ENCODE data around the gene PPP1R15B. TPM values are rescaled to one million over a fixed set of nuclear protein-coding genes. Genes with fewer than 3 reads are reported as not detected.

Gene PPP1R15B
- total RNA-seq, 1 experiment from 2014 or later: 69.3 TPM

GRCh38 chr1:204413170-204413535 lies 1.5 kb upstream of the PPP1R15B start:
- H3K9me3 ChIP-seq (ENCODE audit: control insufficient read depth in 1 of 2, insufficient read depth in 1 of 2, low read depth in 1 of 2, low read length in 2 of 2): no peaks in the 10 kb centered on the region
- ChIA-PET CTCF (interaction anchor here (0.7 to 1.5 kb wide), 4 partner anchors 14 to 614 kb away, joined by 3 read pairs; no protein-coding TSS in a partner anchor), POLR2A (interaction anchor here (1.5 kb wide), 1 partner anchor 103 kb away, joined by 6 read pairs; the partner anchor contains the start of gene MDM4), RAD21 (ENCODE audit: low non-redundant PET in 1 of 2, low total read pairs in 2 of 2, uncharacterized antibody in 2 of 2, unreplicated experiment in 2 of 2) (interaction anchor here in 1 of 2 experiments (0.6 kb wide), 1 partner anchor 57 kb away, joined by 4 read pairs; no protein-coding TSS in a partner anchor)
- BruUV-seq (replicated peaks): no TSS peak
- no peak overlapping the region for H3K4me3 ChIP-seq (replicated peaks in 1 of 2; ENCODE audit: low read depth in 1 of 2, low read length in 2 of 2)
- H2AFZ ChIP-seq (ENCODE audit: low read depth, low read length, poor library complexity, severe bottlenecking): no peak overlapping the region
- no peaks in the 10 kb centered on the region for H3K27me3 ChIP-seq (ENCODE audit: insufficient read depth, low read length)
- TF ChIP-seq TCF7L2 (IDR thresholded peaks at IDR 0.05; ENCODE audit: borderline replicate concordance, extremely low read depth, insufficient read depth, insufficient read length) (no peak), ZNF274 (IDR thresholded peaks at IDR 0.05; ENCODE audit: low read depth, low read length) (no peak), FOSL1 (IDR thresholded peaks at IDR 0.05; ENCODE audit: low read depth) (no peak), EZH2 (IDR thresholded peaks at IDR 0.05) (no peak), CTCF (IDR thresholded peaks at IDR 0.05 in 2 of 3, conservative IDR thresholded peaks at IDR 0.05 in 1 of 3; ENCODE audit: borderline replicate concordance in 1 of 3, insufficient read depth in 1 of 3, low read depth in 2 of 3, low read length in 2 of 3) (no peak), SRF (IDR thresholded peaks at IDR 0.05; ENCODE audit: low read depth) (no peak), POLR2A (IDR thresholded peaks at IDR 0.05; ENCODE audit: borderline replicate concordance, extremely low read depth, insufficient read depth, insufficient read length) (no peak)
- ATAC-seq (no peak), DNase-seq (ENCODE audit: low read depth, low spot score) (no peak)
- no peak overlapping the region for H3K27ac ChIP-seq (ENCODE audit: low read depth, low read length)
- intact Hi-C loops (cut with micrococcal nuclease): no loop called here
- H3K4me1 ChIP-seq (ENCODE audit: control insufficient read depth in 1 of 2, insufficient read depth in 2 of 2, low read length in 2 of 2): peaks cover 34 to 54% of the 10 kb centered on the region in 2 experiments
- H3K4me2 ChIP-seq (ENCODE audit: low read length): no peak overlapping the region
- peaks cover 14% of the 10 kb centered on the region; the same call in 1 of the 2 replicates for H4K20me1 ChIP-seq (ENCODE audit: insufficient read depth)
- no peak overlapping the region for H3K9ac ChIP-seq (ENCODE audit: low read length)
- peaks cover 5 to 13% of the 10 kb centered on the region in 2 experiments; a peak in 2 of 4 replicates for H3K36me3 ChIP-seq (ENCODE audit: control insufficient read depth in 1 of 2, insufficient read depth in 2 of 2, low read length in 2 of 2)
- H3K9me2 ChIP-seq (ENCODE audit: insufficient read depth): no peaks in the 10 kb centered on the region
- H3K79me2 ChIP-seq (ENCODE audit: insufficient read depth, low read length): peaks cover 34% of the 10 kb centered on the region

Measured in HCT116 (cell line).